ENCODE data around the gene DUOX2. TPM values are rescaled to one million over a fixed set of nuclear protein-coding genes. Genes with fewer than 3 reads are reported as not detected.
"Not testable (repeated sequence)": the region's sequence is repeated elsewhere in the genome, so short reads cannot be mapped to it uniquely, and the experiment has no call there.

The DUOX2 gene
- total RNA-seq, 1 experiment from 2014 or later, result 0.08 TPM

DNA sequence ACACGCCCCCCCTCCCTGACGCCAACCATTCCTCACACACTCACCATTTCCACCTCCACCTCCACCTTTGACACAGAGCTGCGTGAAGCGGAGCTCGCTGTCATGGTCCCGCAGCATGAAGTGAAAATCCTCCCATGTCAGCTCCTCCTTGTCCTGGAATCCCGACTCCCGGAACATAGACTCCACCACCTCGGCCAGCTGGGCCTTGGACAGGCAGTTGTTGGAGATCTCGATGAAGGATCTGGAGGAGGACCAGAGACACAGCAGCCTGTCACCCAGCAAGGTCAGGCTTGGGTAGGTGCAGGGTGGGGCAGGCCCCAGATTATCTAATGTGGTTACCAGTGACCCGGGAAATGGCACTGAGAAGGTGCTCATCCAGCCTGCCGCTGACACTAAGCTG is 12.2 kb downstream of the DUOX2 start:
- DNase-seq (ENCODE audit: low spot score), result no peak

DNA sequence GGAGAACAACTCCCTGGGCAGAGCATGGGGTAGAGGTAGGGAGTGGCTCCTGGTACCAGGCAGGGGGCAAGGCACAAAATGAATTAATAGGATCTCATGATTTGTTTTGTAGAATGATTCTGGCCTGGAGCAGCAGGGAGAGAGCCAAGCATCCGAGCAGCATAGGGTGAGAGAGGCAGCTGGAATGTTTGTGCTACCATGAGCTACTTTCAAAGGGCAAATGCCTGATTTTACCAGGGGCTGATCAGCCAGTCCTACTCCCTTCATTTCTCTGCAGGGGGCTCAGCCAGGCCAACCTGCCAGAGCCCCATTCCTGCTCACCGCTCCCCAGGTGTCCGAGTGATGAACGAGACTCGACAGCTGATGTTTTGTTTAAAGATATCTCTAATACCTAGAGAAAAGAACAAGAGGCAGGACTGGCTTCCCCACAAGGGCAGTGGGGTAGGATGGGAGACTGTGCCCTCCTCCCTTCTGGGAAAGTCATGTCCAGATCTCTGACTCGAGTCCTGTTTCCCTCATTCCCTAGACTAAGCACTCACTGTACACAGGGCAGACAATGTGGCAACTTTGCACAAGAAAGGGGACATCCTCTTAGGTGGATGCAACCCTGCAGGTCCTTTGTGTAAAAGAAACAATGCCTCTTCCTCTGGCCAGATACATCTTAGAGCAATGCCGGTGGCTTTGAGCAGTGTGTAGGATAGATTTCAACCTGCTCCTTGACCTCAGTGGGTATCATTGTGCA is 12.9 kb downstream of the DUOX2 start:
- no peak for DNase-seq (ENCODE audit: low spot score)

DNA sequence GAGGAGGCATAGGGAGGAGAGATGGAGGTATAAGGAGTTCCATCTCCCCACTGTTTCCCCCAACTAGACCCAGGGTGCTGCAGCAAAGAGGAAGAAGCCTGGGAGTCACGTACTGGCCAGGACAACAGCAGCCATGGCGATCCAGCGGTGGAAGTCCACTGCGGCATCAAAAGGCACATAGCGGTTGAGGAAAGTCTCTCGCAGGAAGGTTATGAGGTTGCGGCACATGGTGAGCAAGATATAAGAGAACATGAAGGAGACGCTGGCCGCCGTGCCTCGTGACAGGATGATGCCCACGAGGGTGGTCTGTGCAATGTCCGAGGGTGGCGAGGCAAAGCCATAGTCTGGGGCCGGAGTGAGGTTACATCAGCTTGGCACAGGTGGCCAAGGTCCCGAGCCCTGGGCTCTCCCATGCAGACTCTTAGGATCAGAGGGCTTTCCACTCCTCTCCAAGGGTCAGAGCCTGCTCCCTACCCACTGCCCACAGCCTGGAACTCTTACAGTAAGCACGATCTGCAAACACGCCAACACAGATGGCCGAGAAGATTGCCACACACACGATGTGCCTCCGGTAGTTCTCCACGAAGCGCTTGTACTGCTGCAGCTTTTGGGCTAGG is 14.3 kb downstream of the DUOX2 start:
- DNase-seq (ENCODE audit: low spot score), result no peak

DNA sequence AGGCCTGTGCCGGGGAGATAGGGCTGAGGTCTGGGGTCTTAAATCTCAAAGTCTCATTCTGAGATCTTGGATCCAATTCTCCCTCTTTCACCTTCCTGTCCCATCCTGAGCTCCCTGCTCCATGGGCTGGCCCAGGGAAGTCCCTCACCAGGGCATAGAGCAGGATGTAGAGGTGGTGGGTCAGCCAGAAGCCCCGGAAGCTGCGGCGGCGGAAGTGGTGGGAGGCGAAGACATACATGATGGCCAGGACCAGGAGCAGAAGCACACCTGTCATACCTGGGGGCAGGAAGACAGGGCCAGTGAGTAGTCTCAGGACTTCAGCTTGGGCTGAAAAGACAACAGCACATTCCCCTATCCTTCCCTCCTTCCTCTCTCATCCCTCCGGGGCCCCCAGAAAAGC is 16.5 kb downstream of the DUOX2 start:
- DNase-seq (ENCODE audit: low spot score), result no peak

DNA sequence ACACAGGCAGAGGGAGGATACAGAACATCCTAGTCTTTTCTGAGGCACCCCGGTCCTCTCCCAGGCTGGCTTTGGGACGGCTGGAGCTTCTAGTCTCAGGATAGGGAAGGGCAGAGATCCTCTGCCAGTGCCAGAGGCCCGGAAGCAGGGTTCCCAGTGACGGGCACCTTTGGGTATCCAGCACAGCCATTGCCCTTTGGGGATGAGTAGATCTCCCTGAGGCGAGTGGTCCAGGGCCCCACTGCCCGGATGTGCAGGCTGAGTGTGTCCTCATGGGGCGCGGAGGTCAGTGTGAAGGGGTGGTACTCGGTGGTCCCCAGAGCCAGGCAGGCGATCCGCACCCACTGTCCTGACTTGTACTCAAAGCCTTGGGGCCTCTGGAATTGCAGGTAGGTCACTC is 18.3 kb downstream of the DUOX2 start:
- DNase-seq (ENCODE audit: low spot score), result no peak

DNA sequence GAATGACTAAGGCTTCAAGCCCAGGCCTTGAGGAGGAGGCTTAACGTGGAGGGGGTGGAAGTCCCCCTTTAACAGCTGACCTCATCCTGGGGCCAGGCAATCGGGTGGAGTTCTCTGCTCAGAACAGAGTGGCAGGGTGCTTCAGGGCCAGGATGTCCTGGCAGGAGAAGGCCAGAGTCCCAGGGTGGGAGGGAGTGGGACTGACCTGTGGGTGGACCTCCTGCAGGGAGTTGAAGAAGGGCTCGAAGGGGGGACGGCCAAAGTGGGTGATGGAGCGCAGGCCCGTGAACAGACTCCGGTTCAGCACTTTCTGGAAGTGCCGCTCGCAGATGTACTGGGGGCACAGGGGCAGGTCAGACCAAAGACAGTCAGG is 19.6 kb downstream of the DUOX2 start:
- DNase-seq (ENCODE audit: low spot score), result no peak

DNA sequence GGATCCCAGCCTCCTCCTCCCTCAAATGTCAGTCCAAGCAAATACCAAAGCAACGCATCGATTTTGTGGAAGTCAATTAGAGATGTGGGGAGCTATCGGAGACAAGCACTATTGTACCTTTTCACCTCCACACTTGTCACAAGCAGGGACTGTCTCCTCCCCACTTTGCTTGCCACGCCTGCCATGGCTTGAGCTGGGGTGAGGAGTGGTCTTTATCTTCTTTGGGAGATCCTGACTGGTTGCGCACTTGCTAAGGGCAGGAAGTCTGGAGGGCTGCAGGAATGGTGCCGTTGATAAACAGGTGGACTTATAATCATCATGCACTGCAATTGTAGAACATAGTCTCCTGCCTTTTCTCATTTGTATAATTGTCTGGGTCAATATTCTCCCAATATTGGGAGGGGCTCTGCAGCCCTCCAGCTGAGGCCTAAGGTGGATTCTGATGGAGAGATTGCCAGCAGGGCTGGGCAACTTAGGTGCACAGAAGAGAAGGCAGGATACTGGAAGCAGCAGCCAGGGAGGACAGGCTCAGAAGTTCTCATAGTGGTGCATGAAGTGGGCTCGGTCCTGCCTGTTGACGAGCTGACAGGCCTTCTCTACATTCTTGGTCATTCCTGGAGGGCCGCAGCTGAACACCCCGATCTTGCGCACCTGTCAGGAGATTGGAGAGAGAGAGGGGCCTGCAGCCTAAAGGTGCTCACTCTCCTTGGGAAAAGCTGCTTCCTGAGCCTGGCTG is 20.2 kb downstream of the DUOX2 start:
- no peak for DNase-seq (ENCODE audit: low spot score)

DNA sequence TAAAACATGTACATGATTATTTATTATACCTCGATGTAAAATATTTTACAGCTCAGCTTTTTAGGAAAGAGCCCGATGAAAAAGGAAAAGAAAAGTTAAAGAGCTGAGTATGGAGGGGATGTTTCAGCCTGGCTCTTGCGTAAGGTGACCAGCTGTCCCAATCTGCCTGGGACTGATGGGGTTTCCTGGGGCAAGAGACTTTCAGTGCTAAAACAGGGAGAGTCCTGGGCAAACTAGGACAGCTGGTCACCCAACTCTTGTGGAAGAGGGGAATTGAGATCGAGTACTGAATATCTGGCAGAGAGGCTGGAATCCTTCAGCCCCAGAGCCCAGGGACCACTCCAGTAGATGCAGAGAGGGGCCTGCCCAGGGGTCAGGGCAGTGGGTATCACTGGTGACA is 21.0 kb downstream of the DUOX2 start:
- no peak for DNase-seq (ENCODE audit: low spot score)

DNA sequence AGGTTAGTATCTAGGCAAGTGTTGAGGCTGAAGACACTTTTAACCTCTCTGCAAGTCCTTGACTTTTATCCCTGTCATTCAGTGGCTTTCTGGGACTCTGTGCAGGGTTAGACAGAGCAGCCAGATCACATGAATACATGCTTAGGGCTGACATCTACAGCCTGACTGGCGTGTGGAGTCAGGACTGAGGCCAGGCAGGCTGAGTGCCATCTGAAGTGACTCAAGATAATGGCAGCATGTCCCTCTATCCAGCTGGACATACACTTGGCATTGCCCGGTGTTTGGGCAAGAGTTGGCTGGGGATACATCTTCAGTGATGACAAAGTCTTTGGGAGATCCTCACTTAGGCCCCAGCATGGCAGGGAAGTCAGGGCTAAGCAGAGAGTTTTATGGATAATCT is 22.4 kb downstream of the DUOX2 start:
- no peak for DNase-seq (ENCODE audit: low spot score)

DNA sequence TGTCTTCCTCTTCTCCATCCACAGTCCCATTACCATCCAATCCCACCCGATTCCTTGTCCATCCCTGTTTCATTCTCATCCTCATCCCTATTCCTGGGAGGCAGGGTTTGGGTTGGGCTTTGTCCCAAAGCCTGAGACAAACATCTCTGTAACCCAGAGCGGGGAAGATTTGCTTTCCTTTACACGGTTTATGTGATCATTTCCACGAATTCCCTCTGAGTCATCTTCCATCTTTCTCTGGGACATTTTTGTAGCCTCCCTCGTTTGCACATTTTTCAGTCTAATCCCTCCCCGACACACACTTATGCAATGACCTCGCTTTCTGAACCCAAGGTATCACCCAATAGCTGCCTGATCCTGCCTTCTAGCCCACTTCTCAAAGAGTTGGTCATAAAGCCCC is 22.8 kb downstream of the DUOX2 start:
- DNase-seq (ENCODE audit: low spot score), result no peak

DNA sequence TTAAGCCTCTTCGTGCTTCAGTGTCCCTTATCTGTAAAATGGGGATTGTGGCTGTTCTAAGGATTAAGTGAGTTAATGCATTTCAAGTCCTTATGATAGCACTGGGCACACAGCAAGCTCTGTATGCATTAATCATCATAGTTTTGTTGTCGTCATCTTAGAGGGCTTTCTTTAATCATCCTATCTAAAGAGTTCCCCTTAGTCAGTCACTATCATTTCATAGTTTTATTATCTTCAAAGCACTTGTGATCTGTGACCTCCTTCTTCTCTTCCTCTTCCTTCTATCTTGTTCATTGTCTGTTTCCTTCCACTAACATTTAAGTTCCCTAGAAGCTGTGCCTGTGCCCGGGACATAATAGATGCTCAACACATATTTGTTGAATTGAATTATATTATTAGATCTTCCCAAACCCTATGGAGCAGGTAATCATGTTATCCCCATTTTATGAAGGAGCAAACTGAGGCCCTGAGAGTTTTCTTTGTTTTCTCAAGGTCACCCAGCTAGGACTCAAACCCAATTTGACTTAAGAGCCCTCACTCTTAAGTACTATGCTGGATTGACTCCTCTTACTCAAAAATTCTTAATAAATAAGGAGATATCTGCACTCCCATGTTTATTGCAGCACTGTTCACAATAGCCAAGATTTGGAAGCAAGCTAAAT is 24.1 kb downstream of the DUOX2 start:
- no peak for DNase-seq (ENCODE audit: low spot score)

DNA sequence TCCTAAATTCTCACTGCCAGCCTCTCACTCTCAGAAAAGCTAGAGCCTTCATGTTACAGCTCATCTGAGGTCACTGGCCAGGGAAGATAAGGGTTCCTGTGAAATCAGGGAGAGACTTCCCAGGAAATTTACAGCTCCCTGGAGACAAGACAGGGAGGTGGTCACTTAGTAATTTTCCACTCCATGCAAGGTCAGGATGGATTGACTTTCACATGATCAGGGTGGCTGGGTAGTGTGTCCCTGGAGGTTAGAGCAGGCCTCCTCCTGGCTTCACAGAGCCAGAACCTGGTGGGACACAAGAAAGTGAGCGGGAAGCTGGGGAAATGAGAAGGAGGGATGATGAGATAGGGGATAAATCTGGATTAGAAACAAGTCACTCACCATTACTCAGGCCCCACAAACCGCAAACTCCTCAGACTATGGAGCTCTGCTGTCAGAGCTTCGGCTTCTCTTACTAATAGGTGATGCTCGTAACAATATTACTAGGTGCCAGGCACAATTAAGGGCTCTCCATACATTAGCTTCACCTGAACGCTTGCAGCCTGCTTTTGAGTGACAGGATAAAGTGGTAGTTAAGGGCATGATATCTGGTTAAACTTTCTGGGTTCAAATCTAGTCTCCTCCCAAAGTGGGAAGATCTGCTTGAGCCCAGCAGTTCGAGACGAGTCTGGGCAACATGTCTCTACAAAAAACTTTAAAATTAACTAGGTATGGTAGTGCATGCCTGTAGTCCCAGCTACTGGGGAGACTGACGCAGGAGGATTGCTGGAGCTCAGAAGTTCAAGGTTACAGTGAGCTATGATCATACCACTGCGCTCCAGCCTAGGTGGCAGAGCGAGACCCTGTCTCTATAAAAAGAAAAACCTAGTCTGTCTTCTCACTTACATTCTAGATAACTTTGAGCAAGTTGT is 24.9 kb downstream of the DUOX2 start:
- DNase-seq (ENCODE audit: low spot score), result no peak

DNA sequence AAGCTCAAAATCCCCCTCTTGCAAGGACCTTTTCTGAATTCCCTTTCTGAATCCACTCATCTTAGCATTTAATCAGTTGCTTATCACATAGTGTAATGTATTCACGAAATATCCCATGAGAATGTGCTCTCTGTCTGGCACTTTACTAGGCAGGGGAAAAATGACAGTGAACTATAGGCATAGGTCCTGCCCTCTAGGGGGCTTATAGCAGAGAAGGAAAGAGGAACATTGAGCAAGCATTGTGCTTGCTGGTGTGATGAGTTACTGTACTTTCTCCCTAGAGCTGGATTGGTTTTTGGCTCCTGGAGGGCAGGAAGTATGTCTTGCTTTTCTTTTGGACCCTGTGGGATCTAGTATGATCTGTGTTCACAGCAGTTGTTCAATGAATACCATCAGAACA is 26.5 kb downstream of the DUOX2 start:
- DNase-seq (ENCODE audit: low spot score), result no peak

DNA sequence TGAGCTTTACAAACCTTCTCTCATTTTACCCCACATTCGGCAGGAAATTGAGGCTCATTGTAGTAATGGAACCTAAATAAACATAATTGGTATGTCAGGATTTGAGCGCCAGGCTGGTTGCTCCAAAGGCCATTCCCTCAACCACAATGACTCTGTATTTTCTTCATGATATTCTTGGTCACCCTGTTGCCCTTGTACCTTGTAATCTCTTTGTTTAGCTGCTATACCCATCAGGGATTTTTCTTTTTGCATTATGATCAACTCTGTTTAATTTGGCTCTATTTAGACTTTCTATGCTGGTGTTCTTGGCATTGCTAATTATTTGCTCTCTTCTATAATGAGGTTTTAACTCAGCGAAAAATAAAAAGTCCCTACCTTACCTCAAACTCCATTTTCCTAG is 29.8 kb downstream of the DUOX2 start:
- DNase-seq (ENCODE audit: low spot score), result no peak

DNA sequence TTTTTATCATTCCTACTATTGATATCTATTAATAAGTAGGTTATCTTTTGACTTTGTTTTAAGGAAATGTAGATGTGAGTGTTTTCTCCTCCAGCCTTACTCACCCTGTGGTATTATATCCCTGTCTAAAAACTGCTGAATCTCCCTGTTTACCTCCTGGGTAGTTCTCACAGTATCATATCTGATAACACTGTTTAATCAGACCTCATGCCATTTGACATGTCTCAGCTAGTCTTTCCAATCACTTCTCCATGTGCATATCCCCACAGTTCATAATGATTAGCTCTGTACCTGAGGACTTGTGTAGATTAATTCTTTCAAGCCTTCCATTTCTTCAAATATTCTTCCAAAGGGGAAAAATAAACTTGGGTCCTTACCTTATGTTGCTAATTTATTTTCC is 30.7 kb downstream of the DUOX2 start:
- DNase-seq (ENCODE audit: low spot score), result no peak

DNA sequence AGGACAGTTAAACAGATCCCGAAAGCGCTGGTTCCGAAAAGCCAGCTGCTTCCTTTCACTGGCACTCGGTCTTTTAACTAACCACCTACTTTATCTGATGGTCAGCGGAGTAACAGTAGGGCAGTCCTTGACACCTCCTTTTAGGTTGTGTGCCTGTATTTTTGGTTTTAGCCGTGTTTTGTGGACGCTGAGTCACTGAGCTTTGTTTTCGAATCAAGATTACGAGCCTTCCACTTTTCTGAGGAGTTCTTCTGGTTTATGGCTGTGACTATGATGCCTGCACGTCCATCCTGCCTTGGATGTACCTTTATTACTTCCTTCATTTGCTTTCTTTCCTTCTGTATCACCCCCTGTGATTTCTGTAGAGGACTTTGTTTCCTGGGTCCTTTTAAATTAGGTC is 31.6 kb downstream of the DUOX2 start:
- not testable (repeated sequence) for DNase-seq (ENCODE audit: low spot score)

DNA sequence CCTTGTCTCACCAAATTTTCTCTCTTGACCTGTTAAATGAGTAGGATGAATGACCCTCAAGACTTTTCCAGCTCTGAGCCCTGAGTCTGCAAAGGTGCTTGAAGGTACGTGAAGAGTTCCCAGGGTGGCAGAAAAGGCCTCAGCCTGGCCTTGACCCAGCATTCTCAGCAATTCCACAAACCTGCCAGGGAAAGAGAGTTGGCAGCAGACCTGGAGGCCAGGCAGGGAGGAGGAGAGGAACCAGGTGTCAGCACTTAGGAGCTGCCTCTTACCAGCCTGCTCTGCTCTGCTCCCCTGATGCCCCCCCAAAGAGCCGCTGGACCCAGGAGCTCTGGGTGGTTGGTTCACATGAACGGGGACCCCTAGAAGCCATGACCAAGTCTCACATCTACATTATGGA is 33.4 kb downstream of the DUOX2 start:
- not testable (repeated sequence) for DNase-seq (ENCODE audit: low spot score)

DNA sequence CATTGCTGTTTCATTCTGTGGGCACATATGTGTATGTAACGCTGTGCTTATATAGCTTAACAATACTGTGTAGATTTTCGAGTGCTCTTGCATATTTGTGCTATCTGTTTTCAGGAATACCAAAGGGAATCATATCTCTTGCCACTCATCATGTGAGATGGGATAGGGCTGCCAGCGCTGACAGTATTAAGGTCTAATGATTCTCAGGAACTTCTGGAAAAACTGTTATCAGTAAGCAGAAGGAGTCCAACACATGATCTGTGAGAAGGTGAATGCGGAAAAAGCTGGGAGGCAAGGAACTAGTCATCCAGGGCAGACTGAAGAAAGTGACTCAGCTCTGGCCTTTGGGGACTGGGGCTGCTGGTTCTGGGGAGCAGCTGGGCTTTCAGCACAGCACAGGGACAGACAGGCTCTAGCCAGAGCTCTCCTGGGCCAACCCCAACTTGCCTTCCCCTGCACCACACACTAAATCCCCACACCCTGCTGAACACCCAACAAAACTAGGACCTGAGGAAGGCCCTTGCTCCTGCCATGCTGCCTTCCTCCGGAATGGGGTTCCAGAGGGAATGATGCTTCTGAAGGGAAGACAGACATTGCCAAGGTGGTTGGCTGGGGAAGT is 34.2 kb downstream of the DUOX2 start:
- DNase-seq (ENCODE audit: low spot score), result not testable (repeated sequence)

DNA sequence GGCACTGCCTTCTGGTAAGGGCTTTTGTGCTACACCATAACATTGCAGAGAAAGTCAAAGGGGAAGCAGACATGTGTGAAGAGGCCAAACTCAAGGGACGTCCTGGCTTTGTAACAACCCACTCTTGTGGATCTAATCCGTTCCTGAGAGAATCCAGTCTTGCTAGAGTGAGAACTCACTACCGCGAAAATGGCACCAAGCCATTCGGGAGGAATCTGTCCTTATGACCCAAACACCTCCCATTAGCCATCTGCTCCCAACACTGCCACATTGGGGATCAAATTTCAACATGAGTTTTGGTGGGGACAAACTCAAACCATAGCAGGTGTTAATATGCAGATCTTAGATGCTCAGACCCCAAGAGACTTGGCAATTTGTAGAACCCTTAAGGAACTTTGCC is 34.8 kb downstream of the DUOX2 start:
- not testable (repeated sequence) for DNase-seq (ENCODE audit: low spot score)

DNA sequence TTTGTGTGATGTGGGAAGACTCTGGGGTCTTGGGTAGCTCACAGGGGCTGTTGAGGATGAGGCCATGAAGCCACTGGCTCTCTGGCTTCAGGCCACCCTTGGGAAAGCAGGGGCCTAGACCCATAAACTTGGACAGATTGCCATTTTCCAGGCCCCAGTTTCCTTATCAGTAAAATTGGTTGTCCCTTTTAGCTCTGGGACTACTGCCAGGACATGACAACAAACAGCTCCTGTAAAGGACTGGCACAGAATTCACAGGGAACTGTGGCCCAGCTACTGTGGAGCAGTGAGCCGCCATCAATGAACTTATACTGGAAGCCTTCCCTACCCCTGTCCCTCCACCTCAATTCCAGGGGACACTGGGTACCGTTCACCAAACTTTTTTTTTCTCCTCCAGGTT is 36.6 kb downstream of the DUOX2 start:
- DNase-seq (ENCODE audit: low spot score), result not testable (repeated sequence)

All from HT-29 (cell line).